Effector memory CD8-positive, alpha-beta T cell (primary cell): ENCODE results near the gene OXNAD1.
"Not testable (repeated sequence)": the region's sequence is repeated elsewhere in the genome, so short reads cannot be mapped to it uniquely, and the experiment has no call there.

Source experiments
- ATAC-seq: fragments of 150-1000 bp; cut with Tn5 transposase; replicated peaks from 2 replicates; pipeline ENCODE4 v1.10.0; 2021; ENCODE audit warnings: mild to moderate bottlenecking, moderate library complexity
- DNase-seq, 3 experiments: peaks; one replicate each; pipeline ENCODE4 v3.0.0; 2021
- H3K27ac Mint-ChIP-seq, 2 donors: one replicate each; pipeline ENCODE4 v1.8.0; 2022; ENCODE audit warnings: mild to moderate bottlenecking in 2 of 2, mixed read lengths in 2 of 2, moderate library complexity in 2 of 2
- H3K27me3 Mint-ChIP-seq, 2 donors: one replicate each; pipeline ENCODE4 v1.8.0; 2022; ENCODE audit warnings: mixed read lengths in 2 of 2
- H3K36me3 Mint-ChIP-seq: one replicate; pipeline ENCODE4 v1.8.0; 2022; ENCODE audit warnings: mild to moderate bottlenecking, moderate library complexity, mixed read lengths; ENCODE audit not compliant: insufficient read depth
- H3K4me1 Mint-ChIP-seq, 2 donors: one replicate each; pipeline ENCODE4 v1.8.0; 2022; ENCODE audit warnings: low read depth in 2 of 2, mixed read lengths in 2 of 2
- H3K4me3 Mint-ChIP-seq, 2 donors: one replicate each; pipeline ENCODE4 v1.8.0; 2022; ENCODE audit warnings: mild to moderate bottlenecking in 2 of 2, mixed read lengths in 2 of 2, moderate library complexity in 2 of 2
- H3K9me3 Mint-ChIP-seq, 2 donors: one replicate each; pipeline ENCODE4 v1.8.0; 2022; ENCODE audit warnings: mixed read lengths in 2 of 2

Gene OXNAD1

GRCh38 chr3:16305111-16305541, 40.1 kb downstream of the OXNAD1 start:
- Mint-ChIP-seq H3K4me3 (peak overlapping the region; percentile 17 to 65), H3K4me1 (peaks cover 66 to 83% of the 10 kb centered on the region in 2 donors), H3K27ac (peak overlapping the region; percentile 73 to 93), H3K27me3 (no peaks in the 10 kb centered on the region), H3K36me3 (peaks cover 54% of the 10 kb centered on the region), H3K9me3 (no peaks in the 10 kb centered on the region)
- ATAC-seq (peak; percentile 42), DNase-seq (peak; percentile 33 to 38 (median 36))

GRCh38 chr3:16307832-16308531, 43.0 kb downstream of the OXNAD1 start:
- peak overlapping the region in 1 of 2 donors; percentile 68 for H3K27ac Mint-ChIP-seq
- peak overlapping the region in 1 of 2 donors; percentile 3 for H3K4me3 Mint-ChIP-seq

GRCh38 chr3:16308727-16309126, 43.7 kb downstream of the OXNAD1 start:
- Mint-ChIP-seq H3K9me3 (no peaks in the 10 kb centered on the region), H3K36me3 (peaks cover 46% of the 10 kb centered on the region), H3K27me3 (no peaks in the 10 kb centered on the region), H3K27ac (no peak overlapping the region), H3K4me3 (peak overlapping the region in 1 of 2 donors; percentile 20), H3K4me1 (peaks cover 64 to 77% of the 10 kb centered on the region in 2 donors)
- DNase-seq (no peak), ATAC-seq (no peak)

More at GRCh38 chr3:16307832-16308531, 43.0 kb downstream of the OXNAD1 start:
- Mint-ChIP-seq H3K4me1 (peaks cover 62 to 73% of the 10 kb centered on the region in 2 donors), H3K27me3 (no peaks in the 10 kb centered on the region), H3K9me3 (no peaks in the 10 kb centered on the region), H3K36me3 (peaks cover 50% of the 10 kb centered on the region)
- DNase-seq (no peak), ATAC-seq (no peak)

GRCh38 chr3:16309558-16309957, 44.5 kb downstream of the OXNAD1 start:
- Mint-ChIP-seq H3K27me3 (no peaks in the 10 kb centered on the region), H3K4me3 (peak overlapping the region; percentile 70 to 76), H3K4me1 (peaks cover 63 to 75% of the 10 kb centered on the region in 2 donors), H3K36me3 (peaks cover 40% of the 10 kb centered on the region), H3K9me3 (no peaks in the 10 kb centered on the region), H3K27ac (peak overlapping the region; percentile 89 to 94)
- peak; percentile 76 for ATAC-seq
- peak; percentile 27 to 38 (median 36) for DNase-seq

- Mint-ChIP-seq H3K4me3 (peak overlapping the region in 1 of 2 donors; percentile 76), H3K4me1 (peaks cover 54 to 71% of the 10 kb centered on the region in 2 donors), H3K36me3 (peaks cover 37% of the 10 kb centered on the region), H3K27ac (peak overlapping the region; percentile 89 to 94)
- not testable (repeated sequence) for H3K27me3 Mint-ChIP-seq, H3K9me3 Mint-ChIP-seq, DNase-seq, ATAC-seq
These were observed 45.5 kb downstream of the OXNAD1 start for GRCh38 chr3:16310486-16310885.

- peaks cover 49% of the 10 kb centered on the region for H3K36me3 Mint-ChIP-seq
- H3K9me3 Mint-ChIP-seq, result no peaks in the 10 kb centered on the region
- peak overlapping the region; percentile 78 to 82 for H3K4me3 Mint-ChIP-seq
- peak overlapping the region; percentile 92 to 97 for H3K27ac Mint-ChIP-seq
- DNase-seq (peak; percentile 52 to 57 (median 52)), ATAC-seq (peak; percentile 79)
- peaks cover 56 to 71% of the 10 kb centered on the region in 2 donors for H3K4me1 Mint-ChIP-seq
- H3K27me3 Mint-ChIP-seq, result no peaks in the 10 kb centered on the region
These were observed 47.0 kb downstream of the OXNAD1 start for GRCh38 chr3:16311960-16312451.

- no peak for ATAC-seq
- Mint-ChIP-seq H3K4me1 (peaks cover 55 to 68% of the 10 kb centered on the region in 2 donors), H3K36me3 (peaks cover 54% of the 10 kb centered on the region), H3K4me3 (peak overlapping the region; percentile 37 to 51), H3K9me3 (no peaks in the 10 kb centered on the region), H3K27me3 (no peaks in the 10 kb centered on the region), H3K27ac (peak overlapping the region; percentile 84 to 97)
- no peak for DNase-seq
These were observed 49.1 kb downstream of the OXNAD1 start for GRCh38 chr3:16313886-16314645.

GRCh38 chr3:16315623-16316022, 50.6 kb downstream of the OXNAD1 start:
- peaks cover 58 to 68% of the 10 kb centered on the region in 2 donors for H3K4me1 Mint-ChIP-seq
- H3K27ac Mint-ChIP-seq, result peak overlapping the region; percentile 87
- no peak overlapping the region for H3K4me3 Mint-ChIP-seq

GRCh38 chr3:16316396-16316795, 51.4 kb downstream of the OXNAD1 start:
- Mint-ChIP-seq H3K27me3 (no peaks in the 10 kb centered on the region), H3K27ac (peak overlapping the region; percentile 87), H3K4me1 (peaks cover 59 to 72% of the 10 kb centered on the region in 2 donors), H3K36me3 (peaks cover 72% of the 10 kb centered on the region), H3K9me3 (no peaks in the 10 kb centered on the region), H3K4me3 (peak overlapping the region in 1 of 2 donors; percentile 10)
- DNase-seq (no peak), ATAC-seq (no peak)

More at GRCh38 chr3:16315623-16316022, 50.6 kb downstream of the OXNAD1 start:
- no peaks in the 10 kb centered on the region for H3K9me3 Mint-ChIP-seq
- ATAC-seq, result no peak
- no peak for DNase-seq
- H3K36me3 Mint-ChIP-seq, result peaks cover 70% of the 10 kb centered on the region
- no peaks in the 10 kb centered on the region for H3K27me3 Mint-ChIP-seq

- Mint-ChIP-seq H3K27ac (peak overlapping the region; percentile 87), H3K4me1 (peaks cover 53 to 71% of the 10 kb centered on the region in 2 donors), H3K36me3 (peaks cover 72% of the 10 kb centered on the region), H3K9me3 (no peaks in the 10 kb centered on the region), H3K27me3 (no peaks in the 10 kb centered on the region), H3K4me3 (peak overlapping the region; percentile 10 to 45)
- ATAC-seq (no peak), DNase-seq (no peak)
These were observed 52.0 kb downstream of the OXNAD1 start for GRCh38 chr3:16316847-16317560.

- H3K27ac Mint-ChIP-seq, result peak overlapping the region; percentile 69 to 87
These were observed 52.5 kb downstream of the OXNAD1 start for GRCh38 chr3:16317561-16317945.

GRCh38 chr3:16318176-16318575, 53.2 kb downstream of the OXNAD1 start:
- H3K36me3 Mint-ChIP-seq, result peaks cover 75% of the 10 kb centered on the region
- no peaks in the 10 kb centered on the region for H3K9me3 Mint-ChIP-seq
- peak overlapping the region; percentile 69 to 87 for H3K27ac Mint-ChIP-seq
- H3K4me1 Mint-ChIP-seq, result peaks cover 44 to 61% of the 10 kb centered on the region in 2 donors
- DNase-seq (no peak), ATAC-seq (no peak)
- H3K4me3 Mint-ChIP-seq, result no peak overlapping the region
- no peaks in the 10 kb centered on the region for H3K27me3 Mint-ChIP-seq

More at GRCh38 chr3:16317561-16317945, 52.5 kb downstream of the OXNAD1 start:
- peaks cover 47 to 66% of the 10 kb centered on the region in 2 donors for H3K4me1 Mint-ChIP-seq
- no peak for ATAC-seq
- H3K4me3 Mint-ChIP-seq, result no peak overlapping the region
- no peaks in the 10 kb centered on the region for H3K9me3 Mint-ChIP-seq
- H3K36me3 Mint-ChIP-seq, result peaks cover 73% of the 10 kb centered on the region
- H3K27me3 Mint-ChIP-seq, result no peaks in the 10 kb centered on the region
- no peak for DNase-seq

- Mint-ChIP-seq H3K27me3 (no peaks in the 10 kb centered on the region), H3K36me3 (peaks cover 78% of the 10 kb centered on the region), H3K4me3 (no peak overlapping the region), H3K4me1 (peaks cover 36 to 52% of the 10 kb centered on the region in 2 donors), H3K27ac (peak overlapping the region; percentile 52 to 87), H3K9me3 (no peaks in the 10 kb centered on the region)
- peak; percentile 99 for ATAC-seq
- DNase-seq, result peak; percentile 75 to 79 (median 78)
These were observed 54.3 kb downstream of the OXNAD1 start for GRCh38 chr3:16319307-16319706.
